Measurements from ENCODE around the gene KCTD3. TPM values are rescaled to one million over a fixed set of nuclear protein-coding genes. Genes with fewer than 3 reads are reported as not detected.

The KCTD3 gene
- total and polyA plus RNA-seq, 9 donors = 36.3 to 47.0 (median 39.8) TPM

DNA sequence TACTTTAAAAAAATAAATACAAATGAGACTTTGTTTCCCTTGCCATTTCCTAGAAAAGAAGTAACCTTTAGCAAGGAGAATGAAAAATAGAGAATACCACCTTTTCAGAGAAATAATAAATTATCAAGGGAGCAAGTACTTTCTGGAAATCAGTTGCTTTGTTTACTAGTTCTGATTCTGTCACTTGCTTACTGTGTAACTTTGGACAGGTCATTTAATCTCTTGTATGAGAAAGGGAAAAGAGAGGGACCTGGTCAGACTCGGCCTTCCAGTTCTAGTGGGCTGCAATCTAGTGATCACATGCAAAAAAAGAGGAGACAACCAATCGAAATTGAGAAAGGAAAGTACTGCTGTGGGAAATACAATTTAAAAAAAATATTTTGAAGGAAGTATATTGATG is 34.2 kb downstream of the KCTD3 start:
- Histone ChIP-seq H3K27me3 (ENCODE audit: control insufficient read depth, insufficient read depth, low read length) (no peaks in the 10 kb centered on the region), H3K27ac (ENCODE audit: low read length) (no peak overlapping the region), H3K36me3 (ENCODE audit: control insufficient read depth, insufficient read depth, low read length) (peaks cover 12% of the 10 kb centered on the region), H3K9me3 (replicated peaks; ENCODE audit: control insufficient read depth, low read depth, low read length) (no peaks in the 10 kb centered on the region), H3K4me1 (ENCODE audit: control insufficient read depth, insufficient read depth, low read length) (no peaks in the 10 kb centered on the region), H3K4me3 (ENCODE audit: low read length) (no peak overlapping the region)
- WGBS (ENCODE audit: insufficient coverage) = 83% methylated on average over 1 of the region's 2 CpGs
- no peak for DNase-seq

DNA sequence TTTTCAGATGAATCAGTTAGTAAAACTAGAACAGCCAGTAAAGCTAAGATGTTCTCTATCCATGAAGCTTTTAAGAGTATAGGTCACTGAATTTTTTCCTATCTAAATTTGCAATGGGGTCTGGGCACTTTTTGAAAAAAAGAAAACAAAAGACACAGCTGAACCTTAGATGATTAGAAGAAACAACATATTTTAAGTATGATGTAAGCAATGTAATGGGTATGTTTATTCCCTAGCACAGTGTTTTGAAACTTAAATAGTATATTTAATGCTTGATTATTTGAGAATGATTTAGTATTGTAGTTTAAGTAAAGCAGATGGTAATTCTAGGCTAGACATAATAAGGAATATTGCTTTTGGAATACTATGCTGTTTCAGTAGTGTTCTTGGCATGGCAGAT is 36.2 kb downstream of the KCTD3 start:
- Histone ChIP-seq H3K27me3 (ENCODE audit: control insufficient read depth, insufficient read depth, low read length) (no peaks in the 10 kb centered on the region), H3K27ac (ENCODE audit: low read length) (no peak overlapping the region), H3K4me1 (ENCODE audit: control insufficient read depth, insufficient read depth, low read length) (no peaks in the 10 kb centered on the region), H3K36me3 (ENCODE audit: control insufficient read depth, insufficient read depth, low read length) (peaks cover 9% of the 10 kb centered on the region), H3K4me3 (ENCODE audit: low read length) (no peak overlapping the region), H3K9me3 (replicated peaks; ENCODE audit: control insufficient read depth, low read depth, low read length) (no peaks in the 10 kb centered on the region)
- DNase-seq = no peak

DNA sequence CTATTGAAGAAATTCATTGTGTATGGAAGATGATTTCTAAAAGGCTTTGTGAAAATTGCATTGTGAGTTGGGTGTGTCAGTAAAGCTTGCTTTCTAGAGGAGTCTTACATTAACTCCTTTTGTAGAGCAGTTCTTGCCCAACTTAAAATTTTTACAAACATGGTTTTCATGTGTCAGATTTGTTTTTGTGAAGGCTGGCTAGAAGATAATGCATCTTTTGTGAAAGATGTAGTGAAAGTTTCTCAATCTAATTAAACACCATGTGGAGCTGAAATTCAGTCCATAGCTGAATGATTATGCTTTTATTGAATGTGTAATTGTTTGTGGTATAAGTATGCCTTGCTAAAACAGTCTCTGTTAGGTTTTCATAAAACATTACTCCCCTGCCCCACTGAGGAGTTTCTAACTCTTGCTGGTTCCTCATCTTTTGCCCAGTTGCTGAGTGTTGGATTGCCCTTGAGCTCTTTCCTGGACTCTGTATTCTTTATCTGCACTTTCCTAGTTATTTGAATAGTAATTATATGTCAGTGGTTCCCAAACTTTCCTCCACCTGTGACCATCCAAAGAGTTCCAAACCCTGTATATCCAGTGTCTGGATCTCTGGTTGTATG is 38.0 kb downstream of the KCTD3 start:
- Histone ChIP-seq H3K9me3 (replicated peaks; ENCODE audit: control insufficient read depth, low read depth, low read length) (no peaks in the 10 kb centered on the region), H3K4me1 (ENCODE audit: control insufficient read depth, insufficient read depth, low read length) (no peaks in the 10 kb centered on the region), H3K27me3 (ENCODE audit: control insufficient read depth, insufficient read depth, low read length) (no peaks in the 10 kb centered on the region), H3K36me3 (ENCODE audit: control insufficient read depth, insufficient read depth, low read length) (peaks cover 10% of the 10 kb centered on the region), H3K4me3 (ENCODE audit: low read length) (no peak overlapping the region), H3K27ac (ENCODE audit: low read length) (no peak overlapping the region)
- DNase-seq = no peak

- DNase-seq = no peak
- H3K27me3 ChIP-seq (ENCODE audit: control insufficient read depth, insufficient read depth, low read length) = no peaks in the 10 kb centered on the region
- H3K4me1 ChIP-seq (ENCODE audit: control insufficient read depth, insufficient read depth, low read length) = no peaks in the 10 kb centered on the region
- H3K27ac ChIP-seq (ENCODE audit: low read length) = no peak overlapping the region
- H3K36me3 ChIP-seq (ENCODE audit: control insufficient read depth, insufficient read depth, low read length) = peaks cover 10% of the 10 kb centered on the region
- H3K9me3 ChIP-seq (replicated peaks; ENCODE audit: control insufficient read depth, low read depth, low read length) = no peaks in the 10 kb centered on the region
- no peak overlapping the region for H3K4me3 ChIP-seq (ENCODE audit: low read length)
- WGBS (ENCODE audit: insufficient coverage) = no CpG with 5 or more reads among the region's 3 CpGs
These were observed 38.9 kb downstream of the KCTD3 start for GRCh38 chr1:215606036-215606435.

- Histone ChIP-seq H3K27ac (ENCODE audit: low read length) (no peak overlapping the region), H3K4me3 (ENCODE audit: low read length) (no peak overlapping the region), H3K27me3 (ENCODE audit: control insufficient read depth, insufficient read depth, low read length) (no peaks in the 10 kb centered on the region), H3K4me1 (ENCODE audit: control insufficient read depth, insufficient read depth, low read length) (no peaks in the 10 kb centered on the region), H3K9me3 (replicated peaks; ENCODE audit: control insufficient read depth, low read depth, low read length) (no peaks in the 10 kb centered on the region), H3K36me3 (ENCODE audit: control insufficient read depth, insufficient read depth, low read length) (peaks cover 10% of the 10 kb centered on the region)
- WGBS (ENCODE audit: insufficient coverage) = no CpG with 5 or more reads among the region's 2 CpGs
- no peak for DNase-seq
These were observed 39.6 kb downstream of the KCTD3 start for GRCh38 chr1:215606564-215607168.

DNA sequence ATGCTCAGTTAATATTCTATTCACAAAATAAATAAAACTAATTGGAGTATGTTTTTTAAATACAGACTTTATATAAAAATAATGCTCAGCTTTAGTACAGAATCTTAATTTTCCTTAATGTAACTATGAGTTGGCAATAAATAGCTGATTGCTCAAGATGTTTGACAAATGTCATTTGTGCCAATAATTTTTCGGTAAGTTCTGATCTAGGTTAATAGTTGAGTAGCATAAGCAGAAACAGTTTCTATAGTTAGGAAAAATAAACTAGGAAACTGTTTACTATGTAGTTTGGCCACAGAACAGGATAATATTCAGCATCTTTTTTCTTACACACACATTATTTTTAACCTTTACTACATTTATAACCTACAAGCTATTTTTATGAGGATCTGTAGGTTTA is 40.3 kb downstream of the KCTD3 start:
- no peak overlapping the region for H3K27ac ChIP-seq (ENCODE audit: low read length)
- no peak for DNase-seq
- H3K4me3 ChIP-seq (ENCODE audit: low read length) = no peak overlapping the region
- no peaks in the 10 kb centered on the region for H3K4me1 ChIP-seq (ENCODE audit: control insufficient read depth, insufficient read depth, low read length)
- peaks cover 10% of the 10 kb centered on the region for H3K36me3 ChIP-seq (ENCODE audit: control insufficient read depth, insufficient read depth, low read length)
- H3K9me3 ChIP-seq (replicated peaks; ENCODE audit: control insufficient read depth, low read depth, low read length) = no peaks in the 10 kb centered on the region
- H3K27me3 ChIP-seq (ENCODE audit: control insufficient read depth, insufficient read depth, low read length) = no peaks in the 10 kb centered on the region
- no CpG with 5 or more reads among the region's 1 CpG for WGBS (ENCODE audit: insufficient coverage)

DNA sequence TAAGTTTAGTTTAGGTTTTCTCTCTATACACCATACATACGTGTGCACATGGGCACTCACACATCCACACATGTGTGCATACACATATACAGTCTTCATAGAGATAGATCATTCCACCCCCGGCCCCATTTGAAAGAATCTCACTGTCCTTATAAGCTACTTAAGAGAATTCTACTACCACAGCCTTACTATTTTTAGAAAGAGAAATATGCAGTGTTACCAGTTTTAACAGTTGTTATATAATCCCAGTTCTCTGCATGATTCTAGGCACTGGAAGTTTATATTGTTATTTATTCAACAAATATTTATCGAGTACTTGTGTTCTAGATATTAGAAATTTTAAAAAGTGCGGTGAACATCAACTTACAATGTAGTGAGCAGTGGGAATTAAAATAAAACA is 41.5 kb downstream of the KCTD3 start:
- WGBS (ENCODE audit: insufficient coverage) = no CpG with 5 or more reads among the region's 4 CpGs
- Histone ChIP-seq H3K4me3 (ENCODE audit: low read length) (no peak overlapping the region), H3K9me3 (replicated peaks; ENCODE audit: control insufficient read depth, low read depth, low read length) (peaks cover 3% of the 10 kb centered on the region), H3K4me1 (ENCODE audit: control insufficient read depth, insufficient read depth, low read length) (no peaks in the 10 kb centered on the region), H3K27ac (ENCODE audit: low read length) (no peak overlapping the region), H3K36me3 (ENCODE audit: control insufficient read depth, insufficient read depth, low read length) (peaks cover 16% of the 10 kb centered on the region), H3K27me3 (ENCODE audit: control insufficient read depth, insufficient read depth, low read length) (no peaks in the 10 kb centered on the region)
- no peak for DNase-seq

- peaks cover 20% of the 10 kb centered on the region for H3K36me3 ChIP-seq (ENCODE audit: control insufficient read depth, insufficient read depth, low read length)
- whole genome bisulfite sequencing (ENCODE audit: insufficient coverage) = no CpG with 5 or more reads among the region's 3 CpGs
- H3K27ac ChIP-seq (ENCODE audit: low read length) = no peak overlapping the region
- H3K4me1 ChIP-seq (ENCODE audit: control insufficient read depth, insufficient read depth, low read length) = no peaks in the 10 kb centered on the region
- no peak overlapping the region for H3K4me3 ChIP-seq (ENCODE audit: low read length)
- H3K27me3 ChIP-seq (ENCODE audit: control insufficient read depth, insufficient read depth, low read length) = no peaks in the 10 kb centered on the region
- H3K9me3 ChIP-seq (replicated peaks; ENCODE audit: control insufficient read depth, low read depth, low read length) = peaks cover 4% of the 10 kb centered on the region
- peak; percentile 13 for DNase-seq
These were observed 45.3 kb downstream of the KCTD3 start for GRCh38 chr1:215612391-215612790.

DNA sequence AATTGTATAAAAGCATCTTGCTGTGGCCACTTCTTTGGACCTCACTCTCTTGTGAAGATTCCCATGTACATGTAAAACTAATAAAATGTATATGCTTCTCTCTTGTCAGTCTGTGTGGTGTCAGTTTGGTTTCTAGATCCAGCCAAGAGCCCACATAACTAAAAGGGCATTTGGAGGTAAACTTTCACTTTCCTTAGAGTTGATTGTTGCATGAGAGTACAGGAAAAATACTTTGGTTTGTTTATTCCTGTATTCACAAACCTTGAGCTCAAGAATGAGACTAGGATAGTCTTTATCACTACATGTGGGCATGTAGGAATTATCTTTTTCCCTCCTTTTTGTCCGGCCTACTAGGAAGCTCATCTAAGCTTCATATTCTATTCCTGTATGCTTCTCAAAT is 50.9 kb downstream of the KCTD3 start:
- no peak for DNase-seq
- peaks cover 4% of the 10 kb centered on the region for H3K9me3 ChIP-seq (replicated peaks; ENCODE audit: control insufficient read depth, low read depth, low read length)
- no peak overlapping the region for H3K4me3 ChIP-seq (ENCODE audit: low read length)
- no CpG with 5 or more reads among the region's 1 CpG for WGBS (ENCODE audit: insufficient coverage)
- H3K4me1 ChIP-seq (ENCODE audit: control insufficient read depth, insufficient read depth, low read length) = no peaks in the 10 kb centered on the region
- H3K27ac ChIP-seq (ENCODE audit: low read length) = no peak overlapping the region
- H3K27me3 ChIP-seq (ENCODE audit: control insufficient read depth, insufficient read depth, low read length) = no peaks in the 10 kb centered on the region
- peaks cover 22% of the 10 kb centered on the region for H3K36me3 ChIP-seq (ENCODE audit: control insufficient read depth, insufficient read depth, low read length)

- Histone ChIP-seq H3K4me1 (ENCODE audit: control insufficient read depth, insufficient read depth, low read length) (no peaks in the 10 kb centered on the region), H3K27ac (ENCODE audit: low read length) (peak overlapping the region; percentile 7), H3K9me3 (replicated peaks; ENCODE audit: control insufficient read depth, low read depth, low read length) (no peaks in the 10 kb centered on the region), H3K36me3 (ENCODE audit: control insufficient read depth, insufficient read depth, low read length) (peaks cover 14% of the 10 kb centered on the region), H3K4me3 (ENCODE audit: low read length) (no peak overlapping the region), H3K27me3 (ENCODE audit: control insufficient read depth, insufficient read depth, low read length) (no peaks in the 10 kb centered on the region)
- peak; percentile 54 for DNase-seq
- WGBS (ENCODE audit: insufficient coverage) = no CpG with 5 or more reads among the region's 4 CpGs
These were observed 56.1 kb downstream of the KCTD3 start for GRCh38 chr1:215623162-215623561.

DNA sequence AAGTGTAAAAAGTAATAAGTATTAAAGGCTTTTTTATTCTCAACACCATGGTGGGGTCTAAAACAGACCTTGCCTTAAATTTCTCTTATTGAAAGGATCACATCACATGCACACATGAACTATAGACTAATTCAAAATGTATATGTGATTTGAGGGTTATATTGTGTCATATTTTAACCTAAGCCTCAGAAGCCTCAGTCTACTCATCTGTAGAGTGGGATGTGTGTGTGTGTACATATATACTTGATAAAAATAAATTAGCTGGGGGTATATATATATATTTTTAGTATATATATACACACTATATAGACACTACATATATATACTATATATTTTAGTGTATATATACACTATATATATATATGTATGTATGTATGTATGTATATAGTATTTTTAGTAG is 58.8 kb downstream of the KCTD3 start:
- Histone ChIP-seq H3K4me1 (ENCODE audit: control insufficient read depth, insufficient read depth, low read length) (no peaks in the 10 kb centered on the region), H3K9me3 (replicated peaks; ENCODE audit: control insufficient read depth, low read depth, low read length) (no peaks in the 10 kb centered on the region), H3K27me3 (ENCODE audit: control insufficient read depth, insufficient read depth, low read length) (no peaks in the 10 kb centered on the region), H3K4me3 (ENCODE audit: low read length) (no peak overlapping the region), H3K27ac (ENCODE audit: low read length) (no peak overlapping the region), H3K36me3 (ENCODE audit: control insufficient read depth, insufficient read depth, low read length) (peaks cover 5% of the 10 kb centered on the region)
- no peak for DNase-seq
